Colonic mucosa (tissue), 4 donors: ENCODE measurements around the gene MUS81. TPM values are rescaled to one million over a fixed set of nuclear protein-coding genes. Genes with fewer than 3 reads are reported as not detected.

Experiments used
- DNase-seq: peaks from one replicate; pipeline ENCODE4 v3.0.0-alpha.2; 2020
- H3K27ac ChIP-seq: fragments of 200-600 bp; one replicate; pipeline ENCODE4 v1.8.0; 2021
- H3K27me3 ChIP-seq: fragments of 200-600 bp; one replicate; pipeline ENCODE4 v1.8.0; 2021
- H3K36me3 ChIP-seq: fragments of 200-600 bp; one replicate; pipeline ENCODE4 v1.8.0; 2021
- H3K4me1 ChIP-seq: fragments of 200-600 bp; one replicate; pipeline ENCODE4 v1.8.0; 2021; ENCODE audit warnings: mild to moderate bottlenecking
- H3K4me3 ChIP-seq: fragments of 200-600 bp; one replicate; pipeline ENCODE4 v1.8.0; 2021
- H3K9ac ChIP-seq, 2 donors: one replicate each; pipeline ENCODE4 v1.7.0; 2013; ENCODE audit warnings: control low read depth in 2 of 2, low read depth in 2 of 2, low read length in 2 of 2
- H3K9me3 ChIP-seq: fragments of 200-600 bp; one replicate; pipeline ENCODE4 v1.8.0; 2021
- intact Hi-C: fragments of 100-400 bp; cut with DNase I; formaldehyde crosslinking; loops from one replicate; pipeline ENCODE4 v1.14.1; 2022
- total RNA-seq, 2 donors: library from RNA; stranded (reverse); fragmentation: NEBNext Ultra II Directional in 1 of 2; extraction: Animal tissue kit (Norgen Biotek cat#: 25700) in 1 of 2; gene quantifications; one replicate each; pipeline ENCODE4 v1.2.1, GENCODE V29; 2021
- TF ChIP-seq, protein P1 (sequence below): fragments of 200-600 bp; IDR thresholded peaks from one replicate; pipeline ENCODE4 v1.8.0; 2022; ENCODE audit warnings: antibody characterized with exemption, mild to moderate bottlenecking
- donor health status: healthy.
- donor health status: DM: no; HTN: no; CAD: no.
- donor health status: DM: no; HTN: no; CAD: no.

The MUS81 gene
- total RNA-seq, 2 donors from 2014 or later, result 47.2 to 62.5 TPM

DNA sequence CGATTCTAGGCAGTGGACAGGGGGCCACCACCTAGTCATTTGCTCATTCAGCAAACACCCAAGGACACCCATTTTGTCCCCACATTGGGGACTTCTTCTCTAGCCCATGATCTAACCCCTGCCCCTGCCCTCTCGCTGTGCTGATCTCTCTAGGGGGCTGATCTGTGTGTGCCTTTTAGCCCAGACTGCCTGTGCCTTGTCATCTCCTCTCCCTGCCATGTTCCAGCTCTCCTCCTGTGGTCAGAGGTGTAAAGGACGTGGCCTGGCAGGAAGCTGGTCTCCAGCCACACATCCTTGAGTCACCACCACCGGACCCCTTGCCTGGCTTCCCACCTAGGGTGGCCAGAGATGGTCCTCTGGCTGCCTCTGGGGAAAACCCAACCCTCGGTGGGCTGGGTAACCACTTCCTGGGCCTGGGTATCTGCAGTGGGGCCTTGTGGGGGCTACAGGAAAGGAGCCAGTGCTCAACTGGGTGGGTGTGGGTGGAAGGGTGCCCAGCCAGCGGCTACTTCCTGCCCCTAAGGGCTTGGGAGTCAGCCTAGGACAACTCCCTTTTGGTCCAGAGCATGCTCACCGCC is 20.7 kb downstream of the MUS81 start:
- peaks cover 7% of the 10 kb centered on the region for H3K36me3 ChIP-seq
- no peak overlapping the region for H3K4me3 ChIP-seq
- H3K27ac ChIP-seq, result no peak overlapping the region
- no peaks in the 10 kb centered on the region for H3K27me3 ChIP-seq
- H3K9ac ChIP-seq, result no peak overlapping the region
- TF ChIP-seq, protein P1, sequence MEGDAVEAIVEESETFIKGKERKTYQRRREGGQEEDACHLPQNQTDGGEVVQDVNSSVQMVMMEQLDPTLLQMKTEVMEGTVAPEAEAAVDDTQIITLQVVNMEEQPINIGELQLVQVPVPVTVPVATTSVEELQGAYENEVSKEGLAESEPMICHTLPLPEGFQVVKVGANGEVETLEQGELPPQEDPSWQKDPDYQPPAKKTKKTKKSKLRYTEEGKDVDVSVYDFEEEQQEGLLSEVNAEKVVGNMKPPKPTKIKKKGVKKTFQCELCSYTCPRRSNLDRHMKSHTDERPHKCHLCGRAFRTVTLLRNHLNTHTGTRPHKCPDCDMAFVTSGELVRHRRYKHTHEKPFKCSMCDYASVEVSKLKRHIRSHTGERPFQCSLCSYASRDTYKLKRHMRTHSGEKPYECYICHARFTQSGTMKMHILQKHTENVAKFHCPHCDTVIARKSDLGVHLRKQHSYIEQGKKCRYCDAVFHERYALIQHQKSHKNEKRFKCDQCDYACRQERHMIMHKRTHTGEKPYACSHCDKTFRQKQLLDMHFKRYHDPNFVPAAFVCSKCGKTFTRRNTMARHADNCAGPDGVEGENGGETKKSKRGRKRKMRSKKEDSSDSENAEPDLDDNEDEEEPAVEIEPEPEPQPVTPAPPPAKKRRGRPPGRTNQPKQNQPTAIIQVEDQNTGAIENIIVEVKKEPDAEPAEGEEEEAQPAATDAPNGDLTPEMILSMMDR, result no peak
- intact Hi-C loops, result no loop called here
- H3K9me3 ChIP-seq, result no peaks in the 10 kb centered on the region
- H3K4me1 ChIP-seq, result no peaks in the 10 kb centered on the region
- no peak for DNase-seq

GRCh38 chr11:65882120-65883057 is 22.2 kb downstream of the MUS81 start:
- Histone ChIP-seq H3K4me1 (no peaks in the 10 kb centered on the region), H3K27ac (no peak overlapping the region), H3K9ac (no peak overlapping the region), H3K36me3 (peaks cover 7% of the 10 kb centered on the region), H3K4me3 (no peak overlapping the region), H3K27me3 (no peaks in the 10 kb centered on the region), H3K9me3 (no peaks in the 10 kb centered on the region)
- no peak for DNase-seq
- TF ChIP-seq, protein P1, result no peak
- intact Hi-C loops, result no loop called here

DNA sequence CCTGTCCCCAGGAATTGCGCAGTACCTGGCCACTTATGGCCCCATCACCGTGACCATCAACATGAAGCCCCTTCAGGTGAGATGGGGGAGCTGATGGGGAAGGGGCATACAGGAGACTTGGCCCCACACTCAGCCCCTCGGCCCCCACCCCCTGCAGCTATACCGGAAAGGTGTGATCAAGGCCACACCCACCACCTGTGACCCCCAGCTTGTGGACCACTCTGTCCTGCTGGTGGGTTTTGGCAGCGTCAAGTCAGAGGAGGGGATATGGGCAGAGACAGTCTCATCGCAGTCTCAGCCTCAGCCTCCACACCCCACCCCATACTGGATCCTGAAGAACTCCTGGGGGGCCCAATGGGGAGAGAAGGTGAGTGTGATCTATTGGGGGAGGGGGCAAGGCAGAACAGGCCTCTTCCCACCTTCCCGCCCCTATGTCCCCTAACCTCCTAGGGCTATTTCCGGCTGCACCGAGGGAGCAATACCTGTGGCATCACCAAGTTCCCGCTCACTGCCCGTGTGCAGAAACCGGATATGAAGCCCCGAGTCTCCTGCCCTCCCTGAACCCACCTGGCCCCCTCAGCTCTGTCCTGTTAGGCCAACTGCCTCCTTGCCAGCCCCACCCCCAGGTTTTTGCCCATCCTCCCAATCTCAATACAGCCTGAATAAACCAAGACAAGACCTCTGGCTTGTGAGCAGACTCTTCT is 23.0 kb downstream of the MUS81 start:
- no peak overlapping the region for H3K4me3 ChIP-seq

GRCh38 chr11:65883786-65884715 is 23.8 kb downstream of the MUS81 start:
- H3K9me3 ChIP-seq, result no peaks in the 10 kb centered on the region
- H3K4me1 ChIP-seq, result peaks cover 5% of the 10 kb centered on the region
- no peak overlapping the region for H3K4me3 ChIP-seq
- DNase-seq, result no peak
- no peak overlapping the region for H3K27ac ChIP-seq
- intact Hi-C loops, result no loop called here
- no peak overlapping the region for H3K9ac ChIP-seq
- no peaks in the 10 kb centered on the region for H3K27me3 ChIP-seq
- peaks cover 7% of the 10 kb centered on the region for H3K36me3 ChIP-seq
- TF ChIP-seq, protein P1, result no peak

More for the DNA sequence above, 23.0 kb downstream of the MUS81 start:
- Histone ChIP-seq H3K36me3 (peaks cover 7% of the 10 kb centered on the region), H3K4me1 (peaks cover 5% of the 10 kb centered on the region), H3K9me3 (no peaks in the 10 kb centered on the region), H3K9ac (no peak overlapping the region), H3K27ac (no peak overlapping the region), H3K27me3 (no peaks in the 10 kb centered on the region)
- TF ChIP-seq, protein P1, result no peak
- no peak for DNase-seq
- intact Hi-C loops, result no loop called here

DNA sequence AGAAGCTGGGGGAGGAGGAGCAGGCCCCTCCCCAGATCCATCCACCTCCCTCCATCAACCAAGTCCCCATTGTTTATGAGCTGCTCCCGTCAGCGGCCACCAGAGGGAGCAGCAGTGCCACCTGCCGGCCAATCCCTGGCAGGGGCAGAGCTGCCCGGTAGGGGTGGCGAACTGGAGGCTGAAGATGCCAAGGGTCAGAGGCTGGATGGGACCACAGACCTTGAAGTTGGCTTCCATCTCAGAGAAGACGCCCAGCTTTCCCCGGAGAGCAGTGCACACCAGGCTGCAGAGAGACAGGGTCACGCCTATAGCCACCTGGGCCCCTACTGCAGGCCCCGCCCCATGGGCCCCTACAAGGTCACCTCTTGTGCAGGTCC is 24.5 kb downstream of the MUS81 start:
- H3K4me3 ChIP-seq, result no peak overlapping the region
- H3K4me1 ChIP-seq, result peaks cover 5% of the 10 kb centered on the region
- no peak overlapping the region for H3K9ac ChIP-seq
- no peak overlapping the region for H3K27ac ChIP-seq
- no peaks in the 10 kb centered on the region for H3K9me3 ChIP-seq
- TF ChIP-seq, protein P1, result peak; percentile 98
- H3K27me3 ChIP-seq, result no peaks in the 10 kb centered on the region
- intact Hi-C loops, result loop anchor here (5.0 kb wide), 1 partner anchor 103 kb away; no protein-coding TSS in a partner anchor
- peak; percentile 76 for DNase-seq
- H3K36me3 ChIP-seq, result peaks cover 7% of the 10 kb centered on the region
